Prostate gland (tissue), 2 donors: ENCODE measurements around the gene LTC4S. TPM values are rescaled to one million over a fixed set of nuclear protein-coding genes. Genes with fewer than 3 reads are reported as not detected.

Experiments
- DNase-seq: peaks from one replicate; pipeline ENCODE4 v3.0.0-alpha.2; 2019; ENCODE audit warnings: low spot score
- H3K27ac ChIP-seq, 2 donors: fragments of 200-600 bp; sonication (generic); 2 replicates each; pipeline ENCODE4 v1.5.1; 2017 to 2019
- H3K27me3 ChIP-seq: fragments of 200-600 bp; sonication (generic); replicated peaks from 2 replicates; pipeline ENCODE4 v1.5.1; 2019; ENCODE audit not compliant: insufficient read depth
- H3K36me3 ChIP-seq, 2 donors: fragments of 200-600 bp; sonication (generic); 1 replicate in 1 of 2; 2 replicates in 1 of 2; pipeline versions ENCODE4 v1.5.1 to v1.8.1; 2017 to 2019
- H3K4me1 ChIP-seq: fragments of 200-600 bp; sonication (generic); replicated peaks from 2 replicates; pipeline ENCODE4 v1.5.1; 2019
- H3K4me3 ChIP-seq, 2 donors: fragments of 200-600 bp; sonication (generic); 2 replicates each; pipeline ENCODE4 v1.5.1; 2017 to 2019
- H3K9me3 ChIP-seq: fragments of 200-600 bp; sonication (generic); 2 replicates; pipeline ENCODE4 v1.5.1; 2017
- POLR2A ChIP-seq: fragments of 450-650 bp; IDR thresholded peaks from one replicate; pipeline ENCODE4 v1.6.1; 2016; ENCODE audit warnings: antibody characterized with exemption, mild to moderate bottlenecking
- POLR2AphosphoS5 ChIP-seq: sonication (generic); formaldehyde crosslinking; IDR thresholded peaks from one replicate; pipeline ENCODE4 v1.6.1; 2017; ENCODE audit warnings: antibody characterized with exemption
- WGBS: methylation state at CpG from one replicate; pipeline ENCODE4 v1.1.5; 2018; 5-methylcytosine and 5-hydroxymethylcytosine counted together
- intact Hi-C: fragments of 100-400 bp; cut with DNase I; formaldehyde crosslinking; loops from one replicate; pipeline ENCODE4 v1.14.2; 2022
- total RNA-seq, 2 donors: library from RNA; depleted of rRNA; stranded (reverse); fragments of >200 nt; gene quantifications; one replicate each; pipeline ENCODE4 v1.1.0, GENCODE V29; 2016
- TF ChIP-seq, protein P1 (sequence below), 4 experiments: fragments of 200-600 bp in 2 of 4; fragments of 450-650 bp in 2 of 4; sonication (generic) in 2 of 4; IDR thresholded peaks; 1 replicate in 3 of 4; 2 replicates in 1 of 4; pipeline ENCODE4 v1.5.1; 2016 to 2019; ENCODE audit warnings: antibody characterized with exemption in 4 of 4, mild to moderate bottlenecking in 2 of 4, moderate library complexity in 2 of 4

The LTC4S gene
- total RNA-seq, 2 donors from 2014 or later, result 7.8 to 8.2 TPM

DNA sequence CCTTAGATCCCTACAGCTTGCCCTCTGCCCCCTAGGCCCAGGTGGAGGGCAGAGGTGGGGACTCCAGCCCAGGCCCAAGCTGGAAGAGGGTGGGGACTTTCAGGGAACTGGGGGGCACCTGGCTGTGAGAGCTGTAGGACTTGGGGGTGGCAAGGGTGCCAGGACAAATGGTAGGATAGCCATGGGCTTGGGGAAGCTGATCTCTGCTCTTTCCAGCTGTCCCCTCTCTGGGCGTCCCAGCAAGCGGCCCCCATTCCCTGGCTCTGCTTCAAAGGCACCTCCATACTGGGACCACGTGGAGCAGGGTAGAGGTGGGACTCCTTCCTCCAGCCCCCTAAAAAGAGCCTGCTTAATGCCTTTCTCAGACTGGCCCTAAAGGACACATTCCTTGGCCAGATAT lies 385 bp downstream of the LTC4S start:
- no peak for DNase-seq
- WGBS, result 49% methylated on average over 3 of the region's 3 CpGs
- TF ChIP-seq POLR2AphosphoS5 (no peak), POLR2A (no peak)
- TF ChIP-seq, protein P1, sequence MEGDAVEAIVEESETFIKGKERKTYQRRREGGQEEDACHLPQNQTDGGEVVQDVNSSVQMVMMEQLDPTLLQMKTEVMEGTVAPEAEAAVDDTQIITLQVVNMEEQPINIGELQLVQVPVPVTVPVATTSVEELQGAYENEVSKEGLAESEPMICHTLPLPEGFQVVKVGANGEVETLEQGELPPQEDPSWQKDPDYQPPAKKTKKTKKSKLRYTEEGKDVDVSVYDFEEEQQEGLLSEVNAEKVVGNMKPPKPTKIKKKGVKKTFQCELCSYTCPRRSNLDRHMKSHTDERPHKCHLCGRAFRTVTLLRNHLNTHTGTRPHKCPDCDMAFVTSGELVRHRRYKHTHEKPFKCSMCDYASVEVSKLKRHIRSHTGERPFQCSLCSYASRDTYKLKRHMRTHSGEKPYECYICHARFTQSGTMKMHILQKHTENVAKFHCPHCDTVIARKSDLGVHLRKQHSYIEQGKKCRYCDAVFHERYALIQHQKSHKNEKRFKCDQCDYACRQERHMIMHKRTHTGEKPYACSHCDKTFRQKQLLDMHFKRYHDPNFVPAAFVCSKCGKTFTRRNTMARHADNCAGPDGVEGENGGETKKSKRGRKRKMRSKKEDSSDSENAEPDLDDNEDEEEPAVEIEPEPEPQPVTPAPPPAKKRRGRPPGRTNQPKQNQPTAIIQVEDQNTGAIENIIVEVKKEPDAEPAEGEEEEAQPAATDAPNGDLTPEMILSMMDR (IDR thresholded peaks at IDR 0.05), result no peak
- Histone ChIP-seq H3K4me1 (peaks cover 12% of the 10 kb centered on the region), H3K36me3 (peaks cover 10% of the 10 kb centered on the region in 2 donors), H3K27ac (peak overlapping the region; percentile 20 to 94), H3K4me3 (no peak overlapping the region), H3K27me3 (no peaks in the 10 kb centered on the region), H3K9me3 (no peaks in the 10 kb centered on the region)
- intact Hi-C loops, result loop anchor here (2.0 kb wide), 1 partner anchor 135 kb away; no protein-coding TSS in a partner anchor

DNA sequence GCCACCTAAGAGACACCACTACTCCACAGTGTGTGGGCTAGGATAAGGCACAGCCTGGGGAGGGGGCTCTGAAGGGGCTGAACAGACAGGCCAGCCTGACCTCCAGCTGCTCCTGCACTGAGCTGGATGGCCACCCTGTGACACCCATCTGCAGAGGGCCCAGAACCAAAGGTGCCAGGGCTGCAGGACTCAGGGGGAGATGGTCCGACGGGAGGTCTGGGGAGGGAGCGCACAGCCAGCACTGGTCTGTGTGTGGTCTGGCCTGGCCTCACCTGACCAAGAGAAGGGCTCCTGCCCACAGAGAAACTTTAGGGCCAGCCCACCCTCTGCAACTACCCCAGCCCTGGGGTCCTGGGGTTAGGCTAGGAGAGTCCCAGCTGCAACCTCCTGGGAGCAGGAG lies 789 bp downstream of the LTC4S start:
- Histone ChIP-seq H3K36me3 (peaks cover 10 to 14% of the 10 kb centered on the region in 2 donors), H3K4me3 (no peak overlapping the region), H3K27me3 (no peaks in the 10 kb centered on the region), H3K27ac (peak overlapping the region in 1 of 2 donors; percentile 94), H3K9me3 (no peaks in the 10 kb centered on the region), H3K4me1 (peaks cover 12% of the 10 kb centered on the region)
- intact Hi-C loops, result loop anchor here (2.0 kb wide), 1 partner anchor 136 kb away; no protein-coding TSS in a partner anchor
- DNase-seq, result no peak
- 96% methylated on average over 3 of the region's 3 CpGs for WGBS
- TF ChIP-seq POLR2AphosphoS5, result no peak
- TF ChIP-seq, protein P1 (IDR thresholded peaks at IDR 0.05), result no peak
- TF ChIP-seq POLR2A, result no peak

DNA sequence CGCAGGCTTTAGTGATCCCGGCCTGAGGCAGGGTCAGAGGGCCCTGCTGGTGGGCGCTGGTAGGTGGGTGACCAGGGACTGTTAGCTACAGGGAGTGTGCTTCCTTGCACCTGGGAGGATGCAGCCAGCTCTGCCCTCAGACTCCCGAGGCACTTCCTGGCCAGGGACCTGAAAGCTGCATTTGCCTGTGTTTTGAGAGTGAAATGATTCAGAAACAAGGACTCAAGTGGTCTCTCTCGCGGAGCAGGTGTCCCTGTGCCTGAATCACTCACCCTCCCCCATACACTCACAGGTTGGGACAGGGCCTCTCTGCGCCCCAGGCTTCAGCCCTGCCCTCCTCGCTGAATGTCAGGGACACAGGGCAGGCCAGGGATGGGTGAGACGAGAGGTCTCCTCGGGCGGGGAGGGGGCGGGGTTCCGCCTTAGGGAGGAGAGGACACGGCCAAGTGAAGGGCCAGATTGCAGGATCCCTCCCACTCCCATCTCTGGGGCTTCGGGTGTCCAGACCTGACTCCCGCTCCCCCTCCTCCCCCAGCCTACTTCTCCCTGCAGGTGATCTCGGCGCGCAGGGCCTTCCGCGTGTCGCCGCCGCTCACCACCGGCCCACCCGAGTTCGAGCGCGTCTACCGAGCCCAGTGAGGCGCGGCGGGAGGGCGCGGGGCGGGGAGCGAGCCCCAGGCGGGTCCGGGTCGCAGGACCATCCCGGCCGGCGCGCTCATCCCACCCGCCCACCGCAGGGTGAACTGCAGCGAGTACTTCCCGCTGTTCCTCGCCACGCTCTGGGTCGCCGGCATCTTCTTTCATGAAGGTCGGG lies 1.5 kb downstream of the LTC4S start:
- H3K9me3 ChIP-seq, result no peaks in the 10 kb centered on the region
- peak overlapping the region; percentile 44 to 57 for H3K4me3 ChIP-seq
- peaks cover 15 to 21% of the 10 kb centered on the region in 2 donors for H3K36me3 ChIP-seq
- TF ChIP-seq POLR2AphosphoS5 (no peak), POLR2A (no peak)
- TF ChIP-seq, protein P1 (IDR thresholded peaks at IDR 0.05), result no peak
- H3K27me3 ChIP-seq, result no peaks in the 10 kb centered on the region
- H3K27ac ChIP-seq, result peak overlapping the region; percentile 94
- no peak for DNase-seq
- peaks cover 12% of the 10 kb centered on the region for H3K4me1 ChIP-seq
- WGBS, result 11% methylated on average over 41 of the region's 53 CpGs
- intact Hi-C loops, result loop anchor here (2.0 to 5.0 kb wide), 2 partner anchors 33 to 136 kb away; no protein-coding TSS in a partner anchor

DNA sequence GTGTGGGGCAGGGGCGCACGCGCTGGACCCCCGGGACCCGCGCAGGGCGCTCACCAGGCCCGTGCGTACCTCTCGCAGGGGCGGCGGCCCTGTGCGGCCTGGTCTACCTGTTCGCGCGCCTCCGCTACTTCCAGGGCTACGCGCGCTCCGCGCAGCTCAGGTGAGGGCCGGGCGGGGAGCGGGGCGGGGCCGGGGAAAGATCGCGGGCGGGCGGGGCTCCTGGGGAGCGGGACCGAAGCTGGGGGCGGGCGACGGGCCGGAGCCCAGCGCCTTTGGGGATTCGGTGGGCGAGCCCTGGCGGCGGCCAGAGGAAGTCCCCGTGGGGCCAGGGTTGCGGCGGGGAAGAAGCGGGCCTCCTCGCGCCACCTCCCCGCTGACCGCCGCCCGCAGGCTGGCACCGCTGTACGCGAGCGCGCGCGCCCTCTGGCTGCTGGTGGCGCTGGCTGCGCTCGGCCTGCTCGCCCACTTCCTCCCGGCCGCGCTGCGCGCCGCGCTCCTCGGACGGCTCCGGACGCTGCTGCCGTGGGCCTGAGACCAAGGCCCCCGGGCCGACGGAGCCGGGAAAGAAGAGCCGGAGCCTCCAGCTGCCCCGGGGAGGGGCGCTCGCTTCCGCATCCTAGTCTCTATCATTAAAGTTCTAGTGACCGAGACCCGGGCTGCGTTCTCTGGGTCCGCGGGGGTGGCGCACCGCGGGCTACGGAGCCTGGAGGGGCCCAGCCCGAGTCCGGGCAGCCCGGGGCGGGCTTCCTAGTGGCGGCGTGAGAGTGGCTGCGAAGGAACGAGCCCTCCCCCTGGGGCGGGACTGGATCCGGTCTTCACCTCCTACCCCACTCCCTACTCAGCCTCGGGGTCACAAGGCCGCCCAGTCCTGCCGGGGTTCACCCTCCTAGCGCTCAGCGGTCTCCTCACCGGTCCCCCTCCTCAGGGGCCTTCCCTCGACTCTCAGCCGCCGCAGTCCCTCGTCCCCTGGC lies 2.4 kb downstream of the LTC4S start:
- peak; percentile 81 for DNase-seq
- H3K27ac ChIP-seq, result peak overlapping the region; percentile 94
- H3K27me3 ChIP-seq, result no peaks in the 10 kb centered on the region
- H3K4me1 ChIP-seq, result peaks cover 12% of the 10 kb centered on the region
- 2% methylated on average over 91 of the region's 113 CpGs for WGBS
- intact Hi-C loops, result loop anchor here (2.0 to 5.0 kb wide), 2 partner anchors 34 to 137 kb away; no protein-coding TSS in a partner anchor
- H3K36me3 ChIP-seq, result peaks cover 15 to 22% of the 10 kb centered on the region in 2 donors
- peak overlapping the region; percentile 44 to 57 for H3K4me3 ChIP-seq
- TF ChIP-seq, protein P1 (IDR thresholded peaks at IDR 0.05), result peak; percentile 86 to 96 (median 92)
- TF ChIP-seq POLR2A, result peak; percentile 44
- peak; percentile 54 for TF ChIP-seq POLR2AphosphoS5
- no peaks in the 10 kb centered on the region for H3K9me3 ChIP-seq
